Head of caudate nucleus (tissue), 42 donors: ENCODE measurements around the gene COL23A1.
A peak's percentile ranks its signal among the peaks of the same experiment; 100 is the strongest.
"Not testable (repeated sequence)": the region's sequence is repeated elsewhere in the genome, so short reads cannot be mapped to it uniquely, and the experiment has no call there.

ENCODE experiments used
- DNase-seq, 42 donors: peaks; one replicate each; pipeline versions ENCODE4 v3.0.0 to v3.0.0-alpha.2; 2020 to 2021; ENCODE audit warnings: mixed read lengths in 7 of 42
- intact Hi-C: fragments of 100-400 bp; cut with DNase I; formaldehyde crosslinking; loops from one replicate; pipeline ENCODE4 v1.15.0; 2022

The COL23A1 gene

GRCh38 chr5:178206166-178207101, 383.8 kb downstream of the COL23A1 start:
- intact Hi-C loops, result loop anchor here (10.0 kb wide), 1 partner anchor 52 kb away; the partner anchor contains the start of gene NHP2
- DNase-seq, result peak in 3 of 42 donors; percentile 15 to 62 (median 32)

GRCh38 chr5:178205749-178206047, 384.5 kb downstream of the COL23A1 start:
- DNase-seq, result no peak
- intact Hi-C loops, result loop anchor here (10.0 kb wide), 1 partner anchor 51 kb away; the partner anchor contains the start of gene NHP2

GRCh38 chr5:178204935-178205748, 385.1 kb downstream of the COL23A1 start:
- intact Hi-C loops, result loop anchor here (10.0 kb wide), 1 partner anchor 50 kb away; the partner anchor contains the start of gene NHP2
- peak; percentile 30 to 82 (median 63) for DNase-seq

- intact Hi-C loops, result loop anchor here (10.0 kb wide), 1 partner anchor 50 kb away; the partner anchor contains the start of gene NHP2
- peak; percentile 92 to 99 (median 97) for DNase-seq
Observed at GRCh38 chr5:178204182-178204934, 385.8 kb downstream of the COL23A1 start, which contains the start of gene HNRNPAB. HNRNPAB (plus strand) TSS chr5:178204533; CDS start chr5:178204838, 305 bp downstream.

GRCh38 chr5:178203670-178204181, 386.5 kb downstream of the COL23A1 start:
- peak in 3 of 42 donors; percentile 7 to 30 (median 24) for DNase-seq
- intact Hi-C loops, result loop anchor here (10.0 kb wide), 1 partner anchor 49 kb away; the partner anchor contains the start of gene NHP2

- no peak for DNase-seq
- intact Hi-C loops, result loop anchor here (10.0 kb wide), 1 partner anchor 48 kb away; the partner anchor contains the start of gene NHP2
Observed at GRCh38 chr5:178202541-178202940, 387.7 kb downstream of the COL23A1 start.

- intact Hi-C loops, result loop anchor here (10.0 kb wide), 1 partner anchor 47 kb away; the partner anchor contains the start of gene NHP2
- no peak for DNase-seq
Observed at GRCh38 chr5:178201927-178202235, 388.3 kb downstream of the COL23A1 start.

- intact Hi-C loops, result loop anchor here (10.0 kb wide), 1 partner anchor 47 kb away; the partner anchor contains the start of gene NHP2
- DNase-seq, result no peak
Observed at GRCh38 chr5:178201221-178201926, 388.8 kb downstream of the COL23A1 start.

- intact Hi-C loops, result loop anchor here (10.0 kb wide), 1 partner anchor 45 kb away; the partner anchor contains the start of gene NHP2
- DNase-seq, result no peak
Observed at GRCh38 chr5:178199581-178200434, 390.4 kb downstream of the COL23A1 start.

GRCh38 chr5:178198706-178199105, 391.5 kb downstream of the COL23A1 start:
- DNase-seq, result no peak
- intact Hi-C loops, result no loop called here

GRCh38 chr5:178198151-178198550, 392.0 kb downstream of the COL23A1 start:
- intact Hi-C loops, DNase-seq: not testable (repeated sequence)

- intact Hi-C loops, result no loop called here
- DNase-seq, result no peak
Observed at GRCh38 chr5:178196986-178197385, 393.2 kb downstream of the COL23A1 start.

GRCh38 chr5:178196281-178196812, 393.8 kb downstream of the COL23A1 start:
- intact Hi-C loops, result no loop called here
- no peak for DNase-seq

- intact Hi-C loops, result no loop called here
- no peak for DNase-seq
Observed at GRCh38 chr5:178194026-178194425, 396.2 kb downstream of the COL23A1 start.

GRCh38 chr5:178193251-178193809, 396.9 kb downstream of the COL23A1 start:
- DNase-seq, result no peak
- intact Hi-C loops, result no loop called here

GRCh38 chr5:178192787-178193186, 397.4 kb downstream of the COL23A1 start:
- DNase-seq, result no peak
- intact Hi-C loops, result no loop called here
